Activated CD4-positive, alpha-beta T cell treated with anti-CD3 and anti-CD28 coated beads, Interleukin-2, amount 10 ng/mL, durations not matched to agents 7 days and 5 days (primary cell): Measurements from ENCODE around the gene NPEPPS. TPM values are rescaled to one million over a fixed set of nuclear protein-coding genes. Genes with fewer than 3 reads are reported as not detected.
"Not testable (repeated sequence)": the region's sequence is repeated elsewhere in the genome, so short reads cannot be mapped to it uniquely, and the experiment has no call there.

ENCODE experiments used
- CTCF ChIA-PET: fragments of 350-600 bp; sonication (Branson Sonifier 250); formaldehyde crosslinking; loops from one replicate; lab custom pipeline; 2021; ENCODE audit warnings: antibody characterized with exemption; lab: Charles Lee
- POLR2A ChIA-PET: fragments of 350-600 bp; sonication (Branson Sonifier 250); formaldehyde crosslinking; loops from one replicate; lab custom pipeline; 2021; ENCODE audit warnings: antibody characterized with exemption; lab: Charles Lee
- DNase-seq: peaks from one replicate; pipeline ENCODE4 v3.0.0-alpha.2; 2020
- H3K27ac Mint-ChIP-seq: one replicate; pipeline ENCODE4 v1.8.0; 2021; ENCODE audit warnings: mild to moderate bottlenecking, moderate library complexity, mixed read lengths
- H3K27me3 Mint-ChIP-seq: one replicate; pipeline ENCODE4 v1.8.0; 2021; ENCODE audit warnings: mixed read lengths
- H3K36me3 Mint-ChIP-seq: one replicate; pipeline ENCODE4 v1.8.0; 2021; ENCODE audit warnings: low read depth, mixed read lengths
- H3K4me1 Mint-ChIP-seq: one replicate; pipeline ENCODE4 v1.8.0; 2021; ENCODE audit warnings: mixed read lengths
- H3K4me3 Mint-ChIP-seq: one replicate; pipeline ENCODE4 v1.8.0; 2021; ENCODE audit warnings: mild to moderate bottlenecking, moderate library complexity, mixed read lengths
- H3K9me3 Mint-ChIP-seq: one replicate; pipeline ENCODE4 v1.8.0; 2021; ENCODE audit warnings: mixed read lengths
- total RNA-seq, 2 experiments: library from RNA; stranded (reverse); gene quantifications; one replicate each; pipeline ENCODE4 v1.2.3, GENCODE V29; 2021

Gene NPEPPS, protein sequence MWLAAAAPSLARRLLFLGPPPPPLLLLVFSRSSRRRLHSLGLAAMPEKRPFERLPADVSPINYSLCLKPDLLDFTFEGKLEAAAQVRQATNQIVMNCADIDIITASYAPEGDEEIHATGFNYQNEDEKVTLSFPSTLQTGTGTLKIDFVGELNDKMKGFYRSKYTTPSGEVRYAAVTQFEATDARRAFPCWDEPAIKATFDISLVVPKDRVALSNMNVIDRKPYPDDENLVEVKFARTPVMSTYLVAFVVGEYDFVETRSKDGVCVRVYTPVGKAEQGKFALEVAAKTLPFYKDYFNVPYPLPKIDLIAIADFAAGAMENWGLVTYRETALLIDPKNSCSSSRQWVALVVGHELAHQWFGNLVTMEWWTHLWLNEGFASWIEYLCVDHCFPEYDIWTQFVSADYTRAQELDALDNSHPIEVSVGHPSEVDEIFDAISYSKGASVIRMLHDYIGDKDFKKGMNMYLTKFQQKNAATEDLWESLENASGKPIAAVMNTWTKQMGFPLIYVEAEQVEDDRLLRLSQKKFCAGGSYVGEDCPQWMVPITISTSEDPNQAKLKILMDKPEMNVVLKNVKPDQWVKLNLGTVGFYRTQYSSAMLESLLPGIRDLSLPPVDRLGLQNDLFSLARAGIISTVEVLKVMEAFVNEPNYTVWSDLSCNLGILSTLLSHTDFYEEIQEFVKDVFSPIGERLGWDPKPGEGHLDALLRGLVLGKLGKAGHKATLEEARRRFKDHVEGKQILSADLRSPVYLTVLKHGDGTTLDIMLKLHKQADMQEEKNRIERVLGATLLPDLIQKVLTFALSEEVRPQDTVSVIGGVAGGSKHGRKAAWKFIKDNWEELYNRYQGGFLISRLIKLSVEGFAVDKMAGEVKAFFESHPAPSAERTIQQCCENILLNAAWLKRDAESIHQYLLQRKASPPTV
- total RNA-seq: 100 to 1,000 TPM in 1 of 2 experiments, 10 to 100 TPM in 1; 79.6 to 110 TPM

- peak within 1 kb of the TSS; percentile 94 for H3K4me3 Mint-ChIP-seq
- POLR2A ChIA-PET, H3K9me3 Mint-ChIP-seq, H3K27me3 Mint-ChIP-seq, H3K4me1 Mint-ChIP-seq, H3K36me3 Mint-ChIP-seq, CTCF ChIA-PET: not testable (repeated sequence)
- peak; percentile 92 for DNase-seq
- H3K27ac Mint-ChIP-seq: peak within 1 kb of the TSS; percentile 88
These were observed at the start of gene NPEPPS for GRCh38 chr17:47530557-47531232. NPEPPS (plus strand) TSS chr17:47531108; CDS start chr17:47531301, 193 bp downstream.

GRCh38 chr17:47491841-47492212 lies 39.1 kb upstream of the NPEPPS start:
- H3K9me3 Mint-ChIP-seq, CTCF ChIA-PET, DNase-seq, H3K36me3 Mint-ChIP-seq, H3K27me3 Mint-ChIP-seq, POLR2A ChIA-PET: not testable (repeated sequence)
- Mint-ChIP-seq H3K4me3 (peak overlapping the region; percentile 90), H3K4me1 (peaks cover 17% of the 10 kb centered on the region), H3K27ac (peak overlapping the region; percentile 97)

- H3K9me3 Mint-ChIP-seq, H3K4me3 Mint-ChIP-seq, H3K27me3 Mint-ChIP-seq, CTCF ChIA-PET, POLR2A ChIA-PET, DNase-seq, H3K36me3 Mint-ChIP-seq, H3K27ac Mint-ChIP-seq: not testable (repeated sequence)
- peaks cover 15% of the 10 kb centered on the region for H3K4me1 Mint-ChIP-seq
These were observed 31.8 kb upstream of the NPEPPS start for GRCh38 chr17:47499074-47499473.

DNA sequence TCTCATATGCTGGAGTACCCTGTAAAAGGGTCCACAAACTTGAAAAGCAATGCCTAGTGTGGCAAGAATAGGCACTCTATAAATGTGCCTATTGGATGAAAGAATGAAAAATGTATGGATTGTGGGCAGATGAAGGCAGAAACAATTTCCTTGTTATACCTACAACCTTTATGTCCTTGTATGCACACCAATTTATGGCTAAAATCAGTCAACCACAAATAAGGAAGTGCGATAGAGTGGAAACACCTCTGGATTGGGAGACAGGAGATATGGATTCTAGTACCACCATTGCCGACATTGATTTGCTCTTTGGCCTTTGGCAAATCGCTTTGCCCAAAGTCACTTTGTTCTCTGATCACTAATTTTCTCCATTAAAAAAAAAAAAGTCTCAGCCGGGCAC lies 31.4 kb upstream of the NPEPPS start:
- H3K9me3 Mint-ChIP-seq, CTCF ChIA-PET, H3K27ac Mint-ChIP-seq, H3K27me3 Mint-ChIP-seq, POLR2A ChIA-PET, DNase-seq, H3K4me3 Mint-ChIP-seq, H3K36me3 Mint-ChIP-seq: not testable (repeated sequence)
- peaks cover 16% of the 10 kb centered on the region for H3K4me1 Mint-ChIP-seq

GRCh38 chr17:47500620-47501019 lies 30.3 kb upstream of the NPEPPS start:
- CTCF ChIA-PET, H3K27ac Mint-ChIP-seq: not testable (repeated sequence)

DNA sequence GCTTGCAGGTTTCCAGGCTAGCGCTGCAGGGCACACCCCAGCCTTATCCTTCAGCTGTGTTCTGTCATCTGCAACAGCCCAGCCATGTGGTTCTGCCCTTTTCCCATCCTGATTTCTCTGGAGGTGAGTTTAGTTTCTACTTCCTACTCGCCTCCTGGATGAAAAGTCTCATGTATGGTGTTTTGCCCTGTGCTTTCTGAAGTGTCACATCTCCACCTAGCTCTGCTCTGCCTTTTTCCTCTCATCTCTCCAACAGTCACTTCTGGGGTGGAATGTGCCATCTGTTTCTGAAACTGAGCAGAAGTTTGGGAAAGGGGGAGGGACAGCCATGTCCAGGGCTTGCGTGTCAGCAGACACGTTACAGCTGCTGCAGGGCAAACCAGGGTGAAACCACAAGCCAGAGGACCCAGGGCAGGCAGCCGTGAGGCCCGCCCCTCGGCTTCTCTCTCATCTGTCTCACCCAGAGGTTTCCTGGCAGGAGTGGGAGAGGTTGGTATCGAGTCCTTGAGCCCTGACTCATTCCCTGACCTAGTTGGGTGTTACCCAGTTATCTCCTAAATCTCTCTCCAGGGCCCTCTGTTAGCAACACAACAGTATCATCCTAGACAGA lies 28.7 kb upstream of the NPEPPS start:
- H3K27me3 Mint-ChIP-seq, CTCF ChIA-PET, H3K9me3 Mint-ChIP-seq, DNase-seq, H3K36me3 Mint-ChIP-seq, H3K4me3 Mint-ChIP-seq, POLR2A ChIA-PET: not testable (repeated sequence)
- H3K27ac Mint-ChIP-seq: peak overlapping the region; percentile 87
- H3K4me1 Mint-ChIP-seq: peaks cover 16% of the 10 kb centered on the region

More at GRCh38 chr17:47500620-47501019, 30.3 kb upstream of the NPEPPS start:
- peaks cover 16% of the 10 kb centered on the region for H3K4me1 Mint-ChIP-seq
- H3K9me3 Mint-ChIP-seq, DNase-seq, POLR2A ChIA-PET, H3K27me3 Mint-ChIP-seq, H3K4me3 Mint-ChIP-seq, H3K36me3 Mint-ChIP-seq: not testable (repeated sequence)

GRCh38 chr17:47502776-47503455 lies 28.0 kb upstream of the NPEPPS start:
- H3K27me3 Mint-ChIP-seq, POLR2A ChIA-PET, DNase-seq, CTCF ChIA-PET, H3K4me3 Mint-ChIP-seq, H3K36me3 Mint-ChIP-seq, H3K9me3 Mint-ChIP-seq: not testable (repeated sequence)
- H3K4me1 Mint-ChIP-seq: peaks cover 16% of the 10 kb centered on the region
- H3K27ac Mint-ChIP-seq: peak overlapping the region; percentile 80

GRCh38 chr17:47511701-47512146 lies 19.2 kb upstream of the NPEPPS start:
- H3K27ac Mint-ChIP-seq, H3K36me3 Mint-ChIP-seq, POLR2A ChIA-PET, DNase-seq, H3K4me3 Mint-ChIP-seq, H3K27me3 Mint-ChIP-seq, H3K9me3 Mint-ChIP-seq, H3K4me1 Mint-ChIP-seq: not testable (repeated sequence)
- CTCF ChIA-PET: interaction anchor here (0.6 kb wide), 1 partner anchor 184 kb away, joined by 4 read pairs; no protein-coding TSS in a partner anchor

DNA sequence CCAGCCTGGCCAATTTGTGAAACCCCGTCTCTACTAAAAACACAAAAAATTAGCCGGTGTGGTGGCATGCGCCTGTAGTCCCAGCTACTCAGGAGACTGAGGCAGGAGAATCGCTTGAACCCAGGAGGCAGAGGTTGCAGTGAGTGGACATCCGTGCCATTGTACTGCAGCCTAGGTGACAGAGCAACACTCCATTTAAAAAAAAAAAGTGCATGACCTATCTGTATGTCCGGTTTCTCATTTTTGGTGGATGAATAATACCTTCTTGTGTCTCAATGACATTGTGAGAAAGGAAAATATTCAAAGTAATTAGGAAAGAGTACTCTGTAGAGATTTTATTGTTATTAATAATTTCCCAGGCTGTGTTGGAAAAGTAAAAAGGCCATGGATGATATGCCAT lies 17.6 kb upstream of the NPEPPS start:
- not testable (repeated sequence) for H3K36me3 Mint-ChIP-seq, H3K4me3 Mint-ChIP-seq, H3K27ac Mint-ChIP-seq

GRCh38 chr17:47518880-47519279 lies 12.0 kb upstream of the NPEPPS start:
- H3K27ac Mint-ChIP-seq, H3K36me3 Mint-ChIP-seq, H3K27me3 Mint-ChIP-seq, H3K9me3 Mint-ChIP-seq, POLR2A ChIA-PET, H3K4me1 Mint-ChIP-seq, H3K4me3 Mint-ChIP-seq, CTCF ChIA-PET, DNase-seq: not testable (repeated sequence)

More for the DNA sequence above, 17.6 kb upstream of the NPEPPS start:
- H3K9me3 Mint-ChIP-seq, H3K27me3 Mint-ChIP-seq, DNase-seq, H3K4me1 Mint-ChIP-seq, CTCF ChIA-PET, POLR2A ChIA-PET: not testable (repeated sequence)

- CTCF ChIA-PET, H3K27ac Mint-ChIP-seq, H3K4me3 Mint-ChIP-seq, H3K9me3 Mint-ChIP-seq, H3K27me3 Mint-ChIP-seq, DNase-seq, H3K36me3 Mint-ChIP-seq, POLR2A ChIA-PET, H3K4me1 Mint-ChIP-seq: not testable (repeated sequence)
These were observed 11.5 kb upstream of the NPEPPS start for GRCh38 chr17:47519365-47519764.

- H3K27ac Mint-ChIP-seq, H3K4me1 Mint-ChIP-seq, H3K36me3 Mint-ChIP-seq, H3K27me3 Mint-ChIP-seq, POLR2A ChIA-PET, H3K4me3 Mint-ChIP-seq, CTCF ChIA-PET, DNase-seq, H3K9me3 Mint-ChIP-seq: not testable (repeated sequence)
These were observed 10.6 kb upstream of the NPEPPS start for GRCh38 chr17:47520279-47520678.
